ENCODE measurements around the gene LRRN4. TPM values are rescaled to one million over a fixed set of nuclear protein-coding genes. Genes with fewer than 3 reads are reported as not detected.

The LRRN4 gene
- total and polyA plus RNA-seq, 2 experiments from 2014 or later: 19.2 to 94.5 TPM

DNA sequence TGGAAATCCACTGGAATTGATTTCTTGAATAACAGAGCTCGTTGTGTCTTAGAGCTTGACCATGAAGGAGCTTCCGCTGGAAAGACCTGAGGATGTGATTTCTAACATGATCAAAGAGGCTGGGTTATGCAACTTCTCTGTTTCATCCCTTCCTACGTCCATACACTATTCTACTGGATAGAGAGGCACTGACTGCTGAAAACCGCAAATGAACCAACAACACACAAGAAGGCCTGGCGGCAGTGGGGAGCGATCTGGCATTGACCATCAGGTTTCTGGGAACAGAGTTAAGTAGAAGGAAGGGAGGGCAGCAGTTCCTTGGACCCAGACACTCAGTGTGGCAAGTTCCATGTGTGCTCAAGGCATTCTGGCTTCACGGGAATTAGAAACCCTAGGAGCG, 13.3 kb downstream of the LRRN4 start:
- Histone ChIP-seq H3K4me1 (ENCODE audit: insufficient read depth) (no peaks in the 10 kb centered on the region), H3K9me2 (replicated peaks; ENCODE audit: insufficient read depth) (no peaks in the 10 kb centered on the region), H3K4me3 (no peak overlapping the region), H2AFZ (no peak overlapping the region), H3K27me3 (no peaks in the 10 kb centered on the region), H3K9me3 (ENCODE audit: low read depth) (no peaks in the 10 kb centered on the region), H4K20me1 (ENCODE audit: insufficient read depth, poor library complexity, severe bottlenecking) (no peaks in the 10 kb centered on the region), H3K27ac (no peak overlapping the region), H3K79me2 (peaks cover 1% of the 10 kb centered on the region), H3K4me2 (no peak overlapping the region), H3K36me3 (replicated peaks; ENCODE audit: insufficient read depth, low read depth) (no peaks in the 10 kb centered on the region)
- TF ChIP-seq, protein P1, sequence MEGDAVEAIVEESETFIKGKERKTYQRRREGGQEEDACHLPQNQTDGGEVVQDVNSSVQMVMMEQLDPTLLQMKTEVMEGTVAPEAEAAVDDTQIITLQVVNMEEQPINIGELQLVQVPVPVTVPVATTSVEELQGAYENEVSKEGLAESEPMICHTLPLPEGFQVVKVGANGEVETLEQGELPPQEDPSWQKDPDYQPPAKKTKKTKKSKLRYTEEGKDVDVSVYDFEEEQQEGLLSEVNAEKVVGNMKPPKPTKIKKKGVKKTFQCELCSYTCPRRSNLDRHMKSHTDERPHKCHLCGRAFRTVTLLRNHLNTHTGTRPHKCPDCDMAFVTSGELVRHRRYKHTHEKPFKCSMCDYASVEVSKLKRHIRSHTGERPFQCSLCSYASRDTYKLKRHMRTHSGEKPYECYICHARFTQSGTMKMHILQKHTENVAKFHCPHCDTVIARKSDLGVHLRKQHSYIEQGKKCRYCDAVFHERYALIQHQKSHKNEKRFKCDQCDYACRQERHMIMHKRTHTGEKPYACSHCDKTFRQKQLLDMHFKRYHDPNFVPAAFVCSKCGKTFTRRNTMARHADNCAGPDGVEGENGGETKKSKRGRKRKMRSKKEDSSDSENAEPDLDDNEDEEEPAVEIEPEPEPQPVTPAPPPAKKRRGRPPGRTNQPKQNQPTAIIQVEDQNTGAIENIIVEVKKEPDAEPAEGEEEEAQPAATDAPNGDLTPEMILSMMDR (IDR thresholded peaks at IDR 0.05; ENCODE audit: poor library complexity): no peak
- TF ChIP-seq EZH2phosphoT487 (IDR thresholded peaks at IDR 0.05; ENCODE audit: low read depth, severe bottlenecking, unreplicated experiment): no peak
- no peak for TF ChIP-seq EZH2 (IDR thresholded peaks at IDR 0.05; ENCODE audit: borderline replicate concordance)
- no peak for DNase-seq (ENCODE audit: low spot score)
- WGBS (ENCODE audit: low lambda C conversion rate, missing lambda C conversion rate): 98% methylated on average over 8 of the region's 8 CpGs

DNA sequence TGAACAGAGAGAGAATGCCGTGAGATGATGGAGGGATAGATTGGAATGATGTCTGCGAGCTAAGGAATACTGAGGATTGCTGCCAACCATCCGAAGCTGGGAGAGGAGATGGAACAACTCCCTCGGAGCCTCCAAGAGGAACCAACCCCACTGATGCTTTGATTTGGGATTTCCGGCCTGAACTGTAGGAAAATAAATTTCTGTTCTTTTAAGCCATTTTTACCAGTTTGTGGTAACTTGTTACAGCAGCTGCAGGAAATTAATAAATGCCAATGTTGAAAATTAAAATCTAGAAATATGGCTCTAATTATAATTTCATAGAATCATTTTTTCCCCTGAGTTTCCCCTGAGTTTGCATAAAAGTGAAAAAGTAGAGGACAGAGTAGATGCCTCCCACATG, 14.1 kb downstream of the LRRN4 start:
- WGBS (ENCODE audit: low lambda C conversion rate, missing lambda C conversion rate): 89% methylated on average over 5 of the region's 5 CpGs
- TF ChIP-seq, protein P1 (IDR thresholded peaks at IDR 0.05; ENCODE audit: poor library complexity): no peak
- no peak for TF ChIP-seq EZH2phosphoT487 (IDR thresholded peaks at IDR 0.05; ENCODE audit: low read depth, severe bottlenecking, unreplicated experiment)
- TF ChIP-seq EZH2 (IDR thresholded peaks at IDR 0.05; ENCODE audit: borderline replicate concordance): no peak
- H2AFZ ChIP-seq: no peak overlapping the region
- H3K4me1 ChIP-seq (ENCODE audit: insufficient read depth): no peaks in the 10 kb centered on the region
- H3K9me2 ChIP-seq (replicated peaks; ENCODE audit: insufficient read depth): no peaks in the 10 kb centered on the region
- H3K36me3 ChIP-seq (replicated peaks; ENCODE audit: insufficient read depth, low read depth): no peaks in the 10 kb centered on the region
- H3K79me2 ChIP-seq: peaks cover 4% of the 10 kb centered on the region
- DNase-seq (ENCODE audit: low spot score): no peak
- H3K27me3 ChIP-seq: no peaks in the 10 kb centered on the region
- H3K9me3 ChIP-seq (ENCODE audit: low read depth): no peaks in the 10 kb centered on the region
- no peak overlapping the region for H3K4me3 ChIP-seq
- no peak overlapping the region for H3K4me2 ChIP-seq
- H4K20me1 ChIP-seq (ENCODE audit: insufficient read depth, poor library complexity, severe bottlenecking): no peaks in the 10 kb centered on the region
- H3K27ac ChIP-seq: no peak overlapping the region

DNA sequence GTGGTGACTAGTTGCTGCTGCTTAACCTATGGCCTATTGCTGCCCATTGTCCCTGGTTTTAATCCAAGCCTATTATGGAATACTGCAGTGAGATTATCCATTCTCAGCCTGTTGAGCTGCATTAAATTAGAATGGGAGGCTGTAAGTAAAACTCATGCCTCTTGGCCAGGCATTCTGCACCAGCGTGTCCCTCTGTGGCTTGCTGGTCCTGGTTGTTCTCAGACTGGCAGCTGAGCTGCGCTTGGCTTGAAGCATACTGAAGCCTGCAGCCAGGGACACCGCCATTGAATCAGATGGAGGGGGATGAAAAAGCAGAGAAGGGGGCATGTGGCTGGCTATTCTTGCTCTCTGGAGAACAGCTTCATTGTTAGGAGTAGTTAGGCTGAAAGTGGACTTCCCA, 15.6 kb downstream of the LRRN4 start:
- H3K27me3 ChIP-seq: no peaks in the 10 kb centered on the region
- H4K20me1 ChIP-seq (ENCODE audit: insufficient read depth, poor library complexity, severe bottlenecking): no peaks in the 10 kb centered on the region
- H3K9me2 ChIP-seq (replicated peaks; ENCODE audit: insufficient read depth): no peaks in the 10 kb centered on the region
- no peak overlapping the region for H3K4me3 ChIP-seq
- no peak for TF ChIP-seq EZH2phosphoT487 (IDR thresholded peaks at IDR 0.05; ENCODE audit: low read depth, severe bottlenecking, unreplicated experiment)
- peaks cover 9% of the 10 kb centered on the region for H3K79me2 ChIP-seq
- DNase-seq (ENCODE audit: low spot score): no peak
- no peak overlapping the region for H2AFZ ChIP-seq
- H3K9me3 ChIP-seq (ENCODE audit: low read depth): no peaks in the 10 kb centered on the region
- H3K36me3 ChIP-seq (replicated peaks; ENCODE audit: insufficient read depth, low read depth): no peaks in the 10 kb centered on the region
- H3K4me2 ChIP-seq: no peak overlapping the region
- peaks cover 7% of the 10 kb centered on the region for H3K4me1 ChIP-seq (ENCODE audit: insufficient read depth)
- 90% methylated on average over 3 of the region's 3 CpGs for WGBS (ENCODE audit: low lambda C conversion rate, missing lambda C conversion rate)
- H3K27ac ChIP-seq: no peak overlapping the region

DNA sequence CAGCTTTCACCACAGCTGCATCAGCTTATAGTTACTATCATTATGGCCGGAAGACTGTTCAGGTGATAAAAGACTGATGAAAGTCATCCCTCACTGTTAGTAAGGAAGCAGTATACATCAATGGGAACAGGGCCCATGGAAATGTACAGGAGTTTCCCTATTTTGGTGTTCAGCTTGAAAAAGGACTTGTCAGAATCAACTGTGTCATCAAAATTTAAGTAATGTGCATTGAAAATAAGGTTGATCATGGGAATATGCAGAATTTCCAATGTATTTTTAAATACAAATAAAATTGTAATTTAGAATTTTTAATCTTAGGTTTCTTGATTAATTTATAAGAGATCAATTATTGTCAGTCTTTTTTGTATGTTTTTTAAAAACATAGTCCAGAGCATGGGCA, 16.8 kb downstream of the LRRN4 start:
- no peak overlapping the region for H3K4me2 ChIP-seq
- TF ChIP-seq, protein P1 (IDR thresholded peaks at IDR 0.05; ENCODE audit: poor library complexity): no peak
- TF ChIP-seq EZH2phosphoT487 (IDR thresholded peaks at IDR 0.05; ENCODE audit: low read depth, severe bottlenecking, unreplicated experiment) (no peak), EZH2 (IDR thresholded peaks at IDR 0.05; ENCODE audit: borderline replicate concordance) (no peak)
- no peak overlapping the region for H2AFZ ChIP-seq
- H3K4me1 ChIP-seq (ENCODE audit: insufficient read depth): peaks cover 7% of the 10 kb centered on the region
- no peaks in the 10 kb centered on the region for H3K27me3 ChIP-seq
- H4K20me1 ChIP-seq (ENCODE audit: insufficient read depth, poor library complexity, severe bottlenecking): no peaks in the 10 kb centered on the region
- no peaks in the 10 kb centered on the region for H3K9me2 ChIP-seq (replicated peaks; ENCODE audit: insufficient read depth)
- no peaks in the 10 kb centered on the region for H3K9me3 ChIP-seq (ENCODE audit: low read depth)
- no peak overlapping the region for H3K27ac ChIP-seq
- no peaks in the 10 kb centered on the region for H3K36me3 ChIP-seq (replicated peaks; ENCODE audit: insufficient read depth, low read depth)
- 88% methylated on average over 1 of the region's 1 CpG for WGBS (ENCODE audit: low lambda C conversion rate, missing lambda C conversion rate)
- no peak overlapping the region for H3K4me3 ChIP-seq
- no peak for DNase-seq (ENCODE audit: low spot score)
- H3K79me2 ChIP-seq: peaks cover 17% of the 10 kb centered on the region

Data from hepatocyte (in vitro differentiated cells).